Measurements from ENCODE around the gene RTRAF. TPM values are rescaled to one million over a fixed set of nuclear protein-coding genes. Genes with fewer than 3 reads are reported as not detected.

Gene RTRAF
- total and polyA plus RNA-seq, 2 experiments from 2014 or later: 150 to 729 TPM

DNA sequence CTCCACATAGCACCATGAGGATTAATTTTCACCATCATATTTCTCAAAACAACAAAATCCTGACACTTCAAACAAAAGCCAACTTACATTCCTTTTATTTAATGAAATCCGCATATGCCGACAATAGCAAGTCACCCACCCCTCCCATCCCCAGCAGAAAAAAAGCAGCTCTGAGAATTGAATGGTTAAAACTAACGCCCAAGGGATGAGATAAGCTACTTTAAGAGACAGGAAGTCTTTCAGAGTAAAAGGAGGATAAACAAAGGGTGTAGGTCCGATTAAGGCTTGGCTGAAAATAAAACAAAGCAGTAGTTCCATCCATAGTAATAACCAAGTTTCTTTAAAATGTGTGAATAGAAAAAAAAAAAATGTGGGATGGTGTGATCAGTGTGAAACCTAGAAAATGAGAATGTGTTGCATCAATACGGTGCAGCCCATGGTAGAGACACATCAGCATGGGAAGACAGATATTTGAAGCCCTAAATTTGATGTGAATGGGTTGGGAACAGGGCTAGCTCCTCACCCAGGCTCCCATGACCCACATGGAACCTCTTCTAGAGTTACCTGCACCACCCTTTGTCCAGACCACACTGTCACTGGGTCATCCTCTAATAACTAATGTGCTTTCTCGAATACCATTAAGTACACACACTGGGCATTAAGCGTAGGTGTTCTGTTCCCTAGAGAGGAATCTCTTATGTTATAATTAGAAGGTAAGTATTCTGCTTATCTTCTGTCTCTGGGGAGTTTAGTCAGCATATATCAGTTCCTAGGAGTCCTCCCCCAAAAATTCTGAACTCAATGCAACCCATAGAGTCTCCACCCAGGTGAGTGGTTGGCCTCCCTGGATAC lies 31.7 kb downstream of the RTRAF start:
- no peak overlapping the region for H3K27ac ChIP-seq (ENCODE audit: low read depth)
- 0 out of 2 replicates have a peak overlapping the region, but pooled peaks have one; percentile 9 for H3K4me2 ChIP-seq
- H4K20me1 ChIP-seq (replicated peaks; ENCODE audit: insufficient read depth): no peaks in the 10 kb centered on the region
- H3K36me3 Mint-ChIP-seq (ENCODE audit: low read depth): no peaks in the 10 kb centered on the region; the same call in 2 of the 3 replicates
- peaks cover 2% of the 10 kb centered on the region for H3K27me3 Mint-ChIP-seq (ENCODE audit: insufficient read depth, low read depth, poor library complexity)
- no peak overlapping the region; the same call in 1 of the 2 replicates for H3K27ac Mint-ChIP-seq
- H3K36me3 ChIP-seq (ENCODE audit: insufficient read depth): no peaks in the 10 kb centered on the region
- peaks cover 7% of the 10 kb centered on the region; the same call in 1 of the 3 replicates for H3K9me3 Mint-ChIP-seq
- peaks cover 17% of the 10 kb centered on the region for H3K4me1 ChIP-seq (ENCODE audit: insufficient read depth)
- H2AFZ ChIP-seq: no peak overlapping the region
- peaks cover 37% of the 10 kb centered on the region for H3K4me1 Mint-ChIP-seq
- no peak overlapping the region for H3K4me3 ChIP-seq
- no peak for TF ChIP-seq NANOG (IDR thresholded peaks at IDR 0.05; ENCODE audit: borderline replicate concordance)
- no peak for TF ChIP-seq EZH2 (IDR thresholded peaks at IDR 0.05; ENCODE audit: low read depth, unreplicated experiment)
- no peak for TF ChIP-seq POLR2AphosphoS5 (IDR thresholded peaks at IDR 0.05; ENCODE audit: low read depth)
- TF ChIP-seq, protein P1, sequence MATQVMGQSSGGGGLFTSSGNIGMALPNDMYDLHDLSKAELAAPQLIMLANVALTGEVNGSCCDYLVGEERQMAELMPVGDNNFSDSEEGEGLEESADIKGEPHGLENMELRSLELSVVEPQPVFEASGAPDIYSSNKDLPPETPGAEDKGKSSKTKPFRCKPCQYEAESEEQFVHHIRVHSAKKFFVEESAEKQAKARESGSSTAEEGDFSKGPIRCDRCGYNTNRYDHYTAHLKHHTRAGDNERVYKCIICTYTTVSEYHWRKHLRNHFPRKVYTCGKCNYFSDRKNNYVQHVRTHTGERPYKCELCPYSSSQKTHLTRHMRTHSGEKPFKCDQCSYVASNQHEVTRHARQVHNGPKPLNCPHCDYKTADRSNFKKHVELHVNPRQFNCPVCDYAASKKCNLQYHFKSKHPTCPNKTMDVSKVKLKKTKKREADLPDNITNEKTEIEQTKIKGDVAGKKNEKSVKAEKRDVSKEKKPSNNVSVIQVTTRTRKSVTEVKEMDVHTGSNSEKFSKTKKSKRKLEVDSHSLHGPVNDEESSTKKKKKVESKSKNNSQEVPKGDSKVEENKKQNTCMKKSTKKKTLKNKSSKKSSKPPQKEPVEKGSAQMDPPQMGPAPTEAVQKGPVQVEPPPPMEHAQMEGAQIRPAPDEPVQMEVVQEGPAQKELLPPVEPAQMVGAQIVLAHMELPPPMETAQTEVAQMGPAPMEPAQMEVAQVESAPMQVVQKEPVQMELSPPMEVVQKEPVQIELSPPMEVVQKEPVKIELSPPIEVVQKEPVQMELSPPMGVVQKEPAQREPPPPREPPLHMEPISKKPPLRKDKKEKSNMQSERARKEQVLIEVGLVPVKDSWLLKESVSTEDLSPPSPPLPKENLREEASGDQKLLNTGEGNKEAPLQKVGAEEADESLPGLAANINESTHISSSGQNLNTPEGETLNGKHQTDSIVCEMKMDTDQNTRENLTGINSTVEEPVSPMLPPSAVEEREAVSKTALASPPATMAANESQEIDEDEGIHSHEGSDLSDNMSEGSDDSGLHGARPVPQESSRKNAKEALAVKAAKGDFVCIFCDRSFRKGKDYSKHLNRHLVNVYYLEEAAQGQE (IDR thresholded peaks at IDR 0.05; ENCODE audit: unreplicated experiment): no peak
- TF ChIP-seq, protein P2, sequence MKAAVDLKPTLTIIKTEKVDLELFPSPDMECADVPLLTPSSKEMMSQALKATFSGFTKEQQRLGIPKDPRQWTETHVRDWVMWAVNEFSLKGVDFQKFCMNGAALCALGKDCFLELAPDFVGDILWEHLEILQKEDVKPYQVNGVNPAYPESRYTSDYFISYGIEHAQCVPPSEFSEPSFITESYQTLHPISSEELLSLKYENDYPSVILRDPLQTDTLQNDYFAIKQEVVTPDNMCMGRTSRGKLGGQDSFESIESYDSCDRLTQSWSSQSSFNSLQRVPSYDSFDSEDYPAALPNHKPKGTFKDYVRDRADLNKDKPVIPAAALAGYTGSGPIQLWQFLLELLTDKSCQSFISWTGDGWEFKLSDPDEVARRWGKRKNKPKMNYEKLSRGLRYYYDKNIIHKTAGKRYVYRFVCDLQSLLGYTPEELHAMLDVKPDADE (IDR thresholded peaks at IDR 0.05): no peak
- TF ChIP-seq, protein P3, sequence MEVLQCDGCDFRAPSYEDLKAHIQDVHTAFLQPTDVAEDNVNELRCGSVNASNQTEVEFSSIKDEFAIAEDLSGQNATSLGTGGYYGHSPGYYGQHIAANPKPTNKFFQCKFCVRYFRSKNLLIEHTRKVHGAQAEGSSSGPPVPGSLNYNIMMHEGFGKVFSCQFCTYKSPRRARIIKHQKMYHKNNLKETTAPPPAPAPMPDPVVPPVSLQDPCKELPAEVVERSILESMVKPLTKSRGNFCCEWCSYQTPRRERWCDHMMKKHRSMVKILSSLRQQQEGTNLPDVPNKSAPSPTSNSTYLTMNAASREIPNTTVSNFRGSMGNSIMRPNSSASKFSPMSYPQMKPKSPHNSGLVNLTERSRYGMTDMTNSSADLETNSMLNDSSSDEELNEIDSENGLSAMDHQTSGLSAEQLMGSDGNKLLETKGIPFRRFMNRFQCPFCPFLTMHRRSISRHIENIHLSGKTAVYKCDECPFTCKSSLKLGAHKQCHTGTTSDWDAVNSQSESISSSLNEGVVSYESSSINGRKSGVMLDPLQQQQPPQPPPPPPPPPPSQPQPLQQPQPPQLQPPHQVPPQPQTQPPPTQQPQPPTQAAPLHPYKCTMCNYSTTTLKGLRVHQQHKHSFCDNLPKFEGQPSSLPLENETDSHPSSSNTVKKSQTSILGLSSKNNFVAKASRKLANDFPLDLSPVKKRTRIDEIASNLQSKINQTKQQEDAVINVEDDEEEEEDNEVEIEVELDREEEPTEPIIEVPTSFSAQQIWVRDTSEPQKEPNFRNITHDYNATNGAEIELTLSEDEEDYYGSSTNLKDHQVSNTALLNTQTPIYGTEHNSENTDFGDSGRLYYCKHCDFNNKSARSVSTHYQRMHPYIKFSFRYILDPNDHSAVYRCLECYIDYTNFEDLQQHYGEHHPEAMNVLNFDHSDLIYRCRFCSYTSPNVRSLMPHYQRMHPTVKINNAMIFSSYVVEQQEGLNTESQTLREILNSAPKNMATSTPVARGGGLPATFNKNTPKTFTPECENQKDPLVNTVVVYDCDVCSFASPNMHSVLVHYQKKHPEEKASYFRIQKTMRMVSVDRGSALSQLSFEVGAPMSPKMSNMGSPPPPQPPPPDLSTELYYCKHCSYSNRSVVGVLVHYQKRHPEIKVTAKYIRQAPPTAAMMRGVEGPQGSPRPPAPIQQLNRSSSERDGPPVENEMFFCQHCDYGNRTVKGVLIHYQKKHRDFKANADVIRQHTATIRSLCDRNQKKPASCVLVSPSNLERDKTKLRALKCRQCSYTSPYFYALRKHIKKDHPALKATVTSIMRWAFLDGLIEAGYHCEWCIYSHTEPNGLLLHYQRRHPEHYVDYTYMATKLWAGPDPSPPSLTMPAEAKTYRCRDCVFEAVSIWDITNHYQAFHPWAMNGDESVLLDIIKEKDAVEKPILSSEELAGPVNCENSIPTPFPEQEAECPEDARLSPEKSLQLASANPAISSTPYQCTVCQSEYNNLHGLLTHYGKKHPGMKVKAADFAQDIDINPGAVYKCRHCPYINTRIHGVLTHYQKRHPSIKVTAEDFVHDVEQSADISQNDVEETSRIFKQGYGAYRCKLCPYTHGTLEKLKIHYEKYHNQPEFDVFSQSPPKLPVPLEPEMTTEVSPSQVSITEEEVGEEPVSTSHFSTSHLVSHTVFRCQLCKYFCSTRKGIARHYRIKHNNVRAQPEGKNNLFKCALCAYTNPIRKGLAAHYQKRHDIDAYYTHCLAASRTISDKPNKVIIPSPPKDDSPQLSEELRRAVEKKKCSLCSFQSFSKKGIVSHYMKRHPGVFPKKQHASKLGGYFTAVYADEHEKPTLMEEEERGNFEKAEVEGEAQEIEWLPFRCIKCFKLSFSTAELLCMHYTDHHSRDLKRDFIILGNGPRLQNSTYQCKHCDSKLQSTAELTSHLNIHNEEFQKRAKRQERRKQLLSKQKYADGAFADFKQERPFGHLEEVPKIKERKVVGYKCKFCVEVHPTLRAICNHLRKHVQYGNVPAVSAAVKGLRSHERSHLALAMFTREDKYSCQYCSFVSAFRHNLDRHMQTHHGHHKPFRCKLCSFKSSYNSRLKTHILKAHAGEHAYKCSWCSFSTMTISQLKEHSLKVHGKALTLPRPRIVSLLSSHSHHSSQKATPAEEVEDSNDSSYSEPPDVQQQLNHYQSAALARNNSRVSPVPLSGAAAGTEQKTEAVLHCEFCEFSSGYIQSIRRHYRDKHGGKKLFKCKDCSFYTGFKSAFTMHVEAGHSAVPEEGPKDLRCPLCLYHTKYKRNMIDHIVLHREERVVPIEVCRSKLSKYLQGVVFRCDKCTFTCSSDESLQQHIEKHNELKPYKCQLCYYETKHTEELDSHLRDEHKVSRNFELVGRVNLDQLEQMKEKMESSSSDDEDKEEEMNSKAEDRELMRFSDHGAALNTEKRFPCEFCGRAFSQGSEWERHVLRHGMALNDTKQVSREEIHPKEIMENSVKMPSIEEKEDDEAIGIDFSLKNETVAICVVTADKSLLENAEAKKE (CRISPR knock-in tag; IDR thresholded peaks at IDR 0.05): no peak
- no peak for TF ChIP-seq STAT1 (IDR thresholded peaks at IDR 0.05; ENCODE audit: unreplicated experiment)
- no peak for TF ChIP-seq ZNF114 (CRISPR knock-in tag; IDR thresholded peaks at IDR 0.05)
- TF ChIP-seq, protein P4, sequence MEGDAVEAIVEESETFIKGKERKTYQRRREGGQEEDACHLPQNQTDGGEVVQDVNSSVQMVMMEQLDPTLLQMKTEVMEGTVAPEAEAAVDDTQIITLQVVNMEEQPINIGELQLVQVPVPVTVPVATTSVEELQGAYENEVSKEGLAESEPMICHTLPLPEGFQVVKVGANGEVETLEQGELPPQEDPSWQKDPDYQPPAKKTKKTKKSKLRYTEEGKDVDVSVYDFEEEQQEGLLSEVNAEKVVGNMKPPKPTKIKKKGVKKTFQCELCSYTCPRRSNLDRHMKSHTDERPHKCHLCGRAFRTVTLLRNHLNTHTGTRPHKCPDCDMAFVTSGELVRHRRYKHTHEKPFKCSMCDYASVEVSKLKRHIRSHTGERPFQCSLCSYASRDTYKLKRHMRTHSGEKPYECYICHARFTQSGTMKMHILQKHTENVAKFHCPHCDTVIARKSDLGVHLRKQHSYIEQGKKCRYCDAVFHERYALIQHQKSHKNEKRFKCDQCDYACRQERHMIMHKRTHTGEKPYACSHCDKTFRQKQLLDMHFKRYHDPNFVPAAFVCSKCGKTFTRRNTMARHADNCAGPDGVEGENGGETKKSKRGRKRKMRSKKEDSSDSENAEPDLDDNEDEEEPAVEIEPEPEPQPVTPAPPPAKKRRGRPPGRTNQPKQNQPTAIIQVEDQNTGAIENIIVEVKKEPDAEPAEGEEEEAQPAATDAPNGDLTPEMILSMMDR (conservative IDR thresholded peaks at IDR 0.05; ENCODE audit: low read depth in 2 of 2): no peak
- TF ChIP-seq EZH2phosphoT487 (IDR thresholded peaks at IDR 0.05; ENCODE audit: unreplicated experiment): no peak
- no peak for TF ChIP-seq JUNB (IDR thresholded peaks at IDR 0.05; ENCODE audit: unreplicated experiment)
- DNase-seq (ENCODE audit: low spot score): peak; percentile 67
- H3K27me3 ChIP-seq (ENCODE audit: insufficient read depth): no peaks in the 10 kb centered on the region
- H3K79me2 ChIP-seq (replicated peaks; ENCODE audit: insufficient read depth): no peaks in the 10 kb centered on the region
- H3F3A ChIP-seq (replicated peaks; ENCODE audit: low read depth): no peaks in the 10 kb centered on the region
- peak; percentile 79 for ATAC-seq
- no peak overlapping the region for H3K4me3 Mint-ChIP-seq
- 0 out of 2 replicates have a peak, but pooled peaks cover 8% of the 10 kb centered on the region for H3K9me2 ChIP-seq (ENCODE audit: insufficient read depth)
